ENCODE measurements around the gene TEKTIP1. TPM values are rescaled to one million over a fixed set of nuclear protein-coding genes. Genes with fewer than 3 reads are reported as not detected.

Gene TEKTIP1
- polyA plus RNA-seq, 1 donor from 2014 or later, result not detected

DNA sequence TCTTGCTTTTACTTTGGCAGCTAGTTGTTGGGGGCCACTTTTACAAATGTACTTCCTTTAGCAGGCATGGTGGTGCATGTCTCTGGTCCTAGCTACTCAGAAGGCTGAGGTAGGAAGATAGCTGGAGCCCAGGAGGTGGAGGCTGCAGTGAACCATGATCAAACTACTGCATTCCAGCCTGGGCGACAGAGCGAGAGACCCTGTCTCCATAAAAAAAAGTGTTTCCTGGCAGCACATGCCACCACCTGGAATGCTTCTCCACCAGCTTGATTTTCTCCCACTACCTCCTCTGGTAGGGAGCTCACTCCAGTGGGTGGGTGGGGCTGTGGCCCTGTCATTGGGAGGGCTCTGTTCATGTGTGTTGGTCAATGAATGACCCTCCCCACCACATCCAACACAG, 20.3 kb upstream of the TEKTIP1 start:
- H3K4me3 ChIP-seq (ENCODE audit: low read length), result no peak overlapping the region
- H3K79me2 ChIP-seq (replicated peaks; ENCODE audit: insufficient read depth, low read length), result peaks cover 28% of the 10 kb centered on the region

DNA sequence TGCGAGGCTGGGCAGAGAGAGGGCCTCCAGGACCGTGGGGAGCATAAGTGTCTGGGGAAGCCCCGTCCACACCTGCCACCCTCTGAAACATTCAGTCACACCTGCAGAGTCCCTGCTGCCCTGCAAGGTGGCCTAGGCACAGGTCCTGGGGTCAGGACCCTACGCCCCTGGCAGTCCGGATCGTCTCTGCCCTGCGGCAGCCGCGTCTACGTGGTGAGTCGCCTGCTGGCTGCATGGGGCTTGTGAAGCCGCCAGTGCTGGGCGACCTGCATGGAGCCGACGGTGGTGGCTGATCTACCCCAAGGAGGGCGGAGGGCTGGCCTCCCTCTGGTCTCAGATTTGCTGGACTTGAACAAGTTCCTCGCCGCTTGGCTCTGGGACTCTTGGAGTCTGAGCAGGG, 19.8 kb upstream of the TEKTIP1 start:
- Histone ChIP-seq H3K4me2 (ENCODE audit: low read length) (no peak overlapping the region), H4K20me1 (ENCODE audit: insufficient read depth) (peaks cover 8% of the 10 kb centered on the region), H3K27me3 (ENCODE audit: insufficient read depth, low read depth, low read length) (no peaks in the 10 kb centered on the region), H2AFZ (ENCODE audit: low read depth, low read length) (no peak overlapping the region), H3K79me2 (replicated peaks; ENCODE audit: insufficient read depth, low read length) (peaks cover 25% of the 10 kb centered on the region), H3K4me3 (ENCODE audit: low read length) (no peak overlapping the region), H3K9me3 (ENCODE audit: low read length) (no peaks in the 10 kb centered on the region), H3K36me3 (ENCODE audit: insufficient read depth, low read length) (no peaks in the 10 kb centered on the region), H3F3A (ENCODE audit: insufficient read depth, low read length, poor library complexity, severe bottlenecking) (no peaks in the 10 kb centered on the region), H3K9ac (ENCODE audit: low read length) (no peak overlapping the region), H3K27ac (ENCODE audit: low read length) (no peak overlapping the region), H3K9me2 (ENCODE audit: insufficient read depth, low read length) (no peaks in the 10 kb centered on the region)
- TF ChIP-seq, protein P1, sequence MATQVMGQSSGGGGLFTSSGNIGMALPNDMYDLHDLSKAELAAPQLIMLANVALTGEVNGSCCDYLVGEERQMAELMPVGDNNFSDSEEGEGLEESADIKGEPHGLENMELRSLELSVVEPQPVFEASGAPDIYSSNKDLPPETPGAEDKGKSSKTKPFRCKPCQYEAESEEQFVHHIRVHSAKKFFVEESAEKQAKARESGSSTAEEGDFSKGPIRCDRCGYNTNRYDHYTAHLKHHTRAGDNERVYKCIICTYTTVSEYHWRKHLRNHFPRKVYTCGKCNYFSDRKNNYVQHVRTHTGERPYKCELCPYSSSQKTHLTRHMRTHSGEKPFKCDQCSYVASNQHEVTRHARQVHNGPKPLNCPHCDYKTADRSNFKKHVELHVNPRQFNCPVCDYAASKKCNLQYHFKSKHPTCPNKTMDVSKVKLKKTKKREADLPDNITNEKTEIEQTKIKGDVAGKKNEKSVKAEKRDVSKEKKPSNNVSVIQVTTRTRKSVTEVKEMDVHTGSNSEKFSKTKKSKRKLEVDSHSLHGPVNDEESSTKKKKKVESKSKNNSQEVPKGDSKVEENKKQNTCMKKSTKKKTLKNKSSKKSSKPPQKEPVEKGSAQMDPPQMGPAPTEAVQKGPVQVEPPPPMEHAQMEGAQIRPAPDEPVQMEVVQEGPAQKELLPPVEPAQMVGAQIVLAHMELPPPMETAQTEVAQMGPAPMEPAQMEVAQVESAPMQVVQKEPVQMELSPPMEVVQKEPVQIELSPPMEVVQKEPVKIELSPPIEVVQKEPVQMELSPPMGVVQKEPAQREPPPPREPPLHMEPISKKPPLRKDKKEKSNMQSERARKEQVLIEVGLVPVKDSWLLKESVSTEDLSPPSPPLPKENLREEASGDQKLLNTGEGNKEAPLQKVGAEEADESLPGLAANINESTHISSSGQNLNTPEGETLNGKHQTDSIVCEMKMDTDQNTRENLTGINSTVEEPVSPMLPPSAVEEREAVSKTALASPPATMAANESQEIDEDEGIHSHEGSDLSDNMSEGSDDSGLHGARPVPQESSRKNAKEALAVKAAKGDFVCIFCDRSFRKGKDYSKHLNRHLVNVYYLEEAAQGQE (IDR thresholded peaks at IDR 0.05; ENCODE audit: borderline replicate concordance), result no peak
- no peak for TF ChIP-seq RAD21 (conservative IDR thresholded peaks at IDR 0.05)
- no peak for TF ChIP-seq EP300 (conservative IDR thresholded peaks at IDR 0.05; ENCODE audit: poor library complexity, severe bottlenecking)
- TF ChIP-seq MXI1 (conservative IDR thresholded peaks at IDR 0.05; ENCODE audit: poor library complexity, severe bottlenecking), result no peak
- TF ChIP-seq SMC3 (conservative IDR thresholded peaks at IDR 0.05; ENCODE audit: poor library complexity), result no peak
- no peak for TF ChIP-seq EZH2 (IDR thresholded peaks at IDR 0.05; ENCODE audit: borderline replicate concordance, insufficient read depth, low read length, poor library complexity, severe bottlenecking)
- TF ChIP-seq, protein P2, sequence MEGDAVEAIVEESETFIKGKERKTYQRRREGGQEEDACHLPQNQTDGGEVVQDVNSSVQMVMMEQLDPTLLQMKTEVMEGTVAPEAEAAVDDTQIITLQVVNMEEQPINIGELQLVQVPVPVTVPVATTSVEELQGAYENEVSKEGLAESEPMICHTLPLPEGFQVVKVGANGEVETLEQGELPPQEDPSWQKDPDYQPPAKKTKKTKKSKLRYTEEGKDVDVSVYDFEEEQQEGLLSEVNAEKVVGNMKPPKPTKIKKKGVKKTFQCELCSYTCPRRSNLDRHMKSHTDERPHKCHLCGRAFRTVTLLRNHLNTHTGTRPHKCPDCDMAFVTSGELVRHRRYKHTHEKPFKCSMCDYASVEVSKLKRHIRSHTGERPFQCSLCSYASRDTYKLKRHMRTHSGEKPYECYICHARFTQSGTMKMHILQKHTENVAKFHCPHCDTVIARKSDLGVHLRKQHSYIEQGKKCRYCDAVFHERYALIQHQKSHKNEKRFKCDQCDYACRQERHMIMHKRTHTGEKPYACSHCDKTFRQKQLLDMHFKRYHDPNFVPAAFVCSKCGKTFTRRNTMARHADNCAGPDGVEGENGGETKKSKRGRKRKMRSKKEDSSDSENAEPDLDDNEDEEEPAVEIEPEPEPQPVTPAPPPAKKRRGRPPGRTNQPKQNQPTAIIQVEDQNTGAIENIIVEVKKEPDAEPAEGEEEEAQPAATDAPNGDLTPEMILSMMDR (IDR thresholded peaks at IDR 0.05; ENCODE audit: poor library complexity, severe bottlenecking), result no peak
- TF ChIP-seq POLR2AphosphoS5 (IDR thresholded peaks at IDR 0.05), result no peak
- no peak for TF ChIP-seq TAF1 (IDR thresholded peaks at IDR 0.05; ENCODE audit: low read depth)

More for the DNA sequence above, 20.3 kb upstream of the TEKTIP1 start:
- H3F3A ChIP-seq (ENCODE audit: insufficient read depth, low read length, poor library complexity, severe bottlenecking), result no peaks in the 10 kb centered on the region
- H3K4me2 ChIP-seq (ENCODE audit: low read length), result no peak overlapping the region
- H3K9ac ChIP-seq (ENCODE audit: low read length), result no peak overlapping the region
- H4K20me1 ChIP-seq (ENCODE audit: insufficient read depth), result peaks cover 8% of the 10 kb centered on the region
- H2AFZ ChIP-seq (ENCODE audit: low read depth, low read length), result no peak overlapping the region
- no peaks in the 10 kb centered on the region for H3K9me2 ChIP-seq (ENCODE audit: insufficient read depth, low read length)
- H3K27ac ChIP-seq (ENCODE audit: low read length), result no peak overlapping the region
- H3K36me3 ChIP-seq (ENCODE audit: insufficient read depth, low read length), result no peaks in the 10 kb centered on the region
- no peaks in the 10 kb centered on the region for H3K9me3 ChIP-seq (ENCODE audit: low read length)
- H3K27me3 ChIP-seq (ENCODE audit: insufficient read depth, low read depth, low read length), result no peaks in the 10 kb centered on the region
- TF ChIP-seq EZH2 (IDR thresholded peaks at IDR 0.05; ENCODE audit: borderline replicate concordance, insufficient read depth, low read length, poor library complexity, severe bottlenecking), result no peak
- no peak for TF ChIP-seq EP300 (conservative IDR thresholded peaks at IDR 0.05; ENCODE audit: poor library complexity, severe bottlenecking)
- no peak for TF ChIP-seq TAF1 (IDR thresholded peaks at IDR 0.05; ENCODE audit: low read depth)
- TF ChIP-seq, protein P2 (IDR thresholded peaks at IDR 0.05; ENCODE audit: poor library complexity, severe bottlenecking), result no peak
- TF ChIP-seq MXI1 (conservative IDR thresholded peaks at IDR 0.05; ENCODE audit: poor library complexity, severe bottlenecking), result no peak
- no peak for TF ChIP-seq RAD21 (conservative IDR thresholded peaks at IDR 0.05)
- no peak for TF ChIP-seq POLR2AphosphoS5 (IDR thresholded peaks at IDR 0.05)
- TF ChIP-seq, protein P1 (IDR thresholded peaks at IDR 0.05; ENCODE audit: borderline replicate concordance), result no peak
- TF ChIP-seq SMC3 (conservative IDR thresholded peaks at IDR 0.05; ENCODE audit: poor library complexity), result no peak

Data from neural cell (in vitro differentiated cells).